OCI-LY7 (cell line): ENCODE results near the gene GTF2H3. TPM values are rescaled to one million over a fixed set of nuclear protein-coding genes. Genes with fewer than 3 reads are reported as not detected.

ENCODE experiments used
- BruUV-seq: library from RNA; stranded (reverse); fragments of 400-500 nt; replicated peaks from 2 replicates; lab custom pipeline; 2021; lab: Mats Ljungman, UMichigan
- CTCF ChIA-PET: fragments of 300-600 bp; sonication (Branson Sonifier 250); formaldehyde crosslinking; loops from one replicate; lab custom pipeline; 2022; ENCODE audit warnings: antibody characterized with exemption; ENCODE audit not compliant: unreplicated experiment; lab: Charles Lee
- POLR2A ChIA-PET: fragments of 300-600 bp; sonication (Branson Sonifier 250); formaldehyde crosslinking; loops from one replicate; lab custom pipeline; 2022; ENCODE audit warnings: antibody characterized with exemption; lab: Charles Lee
- DNase-seq: peaks from one replicate; pipeline ENCODE4 v3.0.0-alpha.2; 2015; ENCODE audit warnings: low spot score
- H2AFZ ChIP-seq: fragments of 200-600 bp; sonication (generic), shearing (Covaris generic); 2 replicates; pipeline ENCODE4 v1.6.1; 2014; ENCODE audit warnings: mild to moderate bottlenecking, antibody characterized with exemption, low read length, moderate library complexity
- H3K27ac ChIP-seq: fragments of 200-600 bp; sonication (generic); 2 replicates; pipeline ENCODE4 v1.5.1; 2014; ENCODE audit warnings: mixed run types, low read depth, mild to moderate bottlenecking, moderate library complexity, low read length, inconsistent platforms; ENCODE audit not compliant: poor library complexity, severe bottlenecking
- H3K36me3 ChIP-seq: fragments of 200-600 bp; sonication (generic); 2 replicates; pipeline ENCODE4 v1.6.1; 2014; ENCODE audit warnings: mild to moderate bottlenecking, antibody characterized with exemption, low read length, moderate library complexity, mixed read lengths; ENCODE audit not compliant: insufficient read depth
- H3K4me1 ChIP-seq: fragments of 200-600 bp; sonication (generic); 2 replicates; pipeline ENCODE4 v1.5.1; 2014; ENCODE audit warnings: mild to moderate bottlenecking, low read length; ENCODE audit not compliant: insufficient read depth, poor library complexity, severe bottlenecking
- H3K4me2 ChIP-seq: fragments of 200-600 bp; sonication (generic); 2 replicates; pipeline ENCODE4 v1.6.1; 2014; ENCODE audit warnings: mild to moderate bottlenecking, low read length
- H3K4me3 ChIP-seq: fragments of 200-600 bp; sonication (generic); 2 replicates; pipeline ENCODE4 v1.5.1; 2014; ENCODE audit warnings: mild to moderate bottlenecking, low read depth, low read length; ENCODE audit not compliant: poor library complexity, severe bottlenecking
- H3K79me2 ChIP-seq: fragments of 200-600 bp; sonication (generic); 2 replicates; pipeline ENCODE4 v1.6.1; 2016; ENCODE audit warnings: low read depth, mild to moderate bottlenecking, low read length, moderate library complexity, mixed read lengths; ENCODE audit not compliant: insufficient read depth
- H3K9me2 ChIP-seq: fragments of 200-600 bp; sonication (generic); 2 replicates; pipeline ENCODE4 v1.6.1; 2016; ENCODE audit warnings: mild to moderate bottlenecking, low read length, mixed read lengths; ENCODE audit not compliant: insufficient read depth
- H3K9me3 ChIP-seq: fragments of 200-600 bp; sonication (generic); 2 replicates; pipeline ENCODE4 v1.6.1; 2014; ENCODE audit warnings: mild to moderate bottlenecking, mixed run types, low read length, mixed read lengths
- H4K20me1 ChIP-seq: fragments of 200-600 bp; sonication (generic); 2 replicates; pipeline ENCODE4 v1.6.1; 2014; ENCODE audit warnings: mild to moderate bottlenecking, antibody characterized with exemption, low read length, moderate library complexity, mixed read lengths; ENCODE audit not compliant: insufficient read depth
- CTCF ChIP-seq: fragments of 200-600 bp; sonication (generic); conservative IDR thresholded peaks from 2 replicates; pipeline ENCODE4 v1.5.1; 2014; ENCODE audit warnings: mild to moderate bottlenecking, antibody characterized with exemption, low read length, moderate library complexity, mixed read lengths
- EZH2phosphoT487 ChIP-seq: fragments of 200-600 bp; sonication (generic); IDR thresholded peaks from 2 replicates; pipeline ENCODE4 v1.6.1; 2018; ENCODE audit warnings: low read depth, borderline replicate concordance, mild to moderate bottlenecking, mixed run types, antibody characterized with exemption, low read length, moderate library complexity, mixed read lengths
- intact Hi-C: fragments of 100-400 bp; cut with micrococcal nuclease; formaldehyde crosslinking; loops from one replicate; pipeline ENCODE4 v1.10.0; 2022; ENCODE audit not compliant: unreplicated experiment
- total RNA-seq, 2 experiments: library from RNA; depleted of rRNA in 1 of 2; stranded (reverse); fragments of >200 nt in 1 of 2; shearing (Covaris generic) in 1 of 2; gene quantifications; 2 replicates each; pipeline ENCODE4 v1.2.3, GENCODE V29; 2014 to 2022

The GTF2H3 gene
- total RNA-seq, 2 experiments from 2014 or later, result 18.1 to 51.5 TPM

GRCh38 chr12:123621101-123621500 is 12.5 kb upstream of the GTF2H3 start:
- intact Hi-C loops, result no loop called here
- H4K20me1 ChIP-seq, result peaks cover 6% of the 10 kb centered on the region; the same call in 1 of the 2 replicates
- H3K27ac ChIP-seq, result no peak overlapping the region
- no peaks in the 10 kb centered on the region for H3K4me1 ChIP-seq
- H2AFZ ChIP-seq, result no peak overlapping the region
- H3K4me2 ChIP-seq, result no peak overlapping the region
- H3K36me3 ChIP-seq, result peaks cover 93% of the 10 kb centered on the region
- no peak for DNase-seq
- POLR2A ChIA-PET, result interaction anchor here (0.5 kb wide), 1 partner anchor 42 kb away, joined by 3 read pairs; no protein-coding TSS in a partner anchor
- H3K79me2 ChIP-seq, result no peaks in the 10 kb centered on the region
- no peaks in the 10 kb centered on the region for H3K9me2 ChIP-seq
- no peaks in the 10 kb centered on the region for H3K9me3 ChIP-seq
- no peak overlapping the region for H3K4me3 ChIP-seq
- BruUV-seq, result TSS peak; percentile 84
- TF ChIP-seq CTCF, result no peak
- TF ChIP-seq EZH2phosphoT487, result no peak
- CTCF ChIA-PET, result no interaction called here

- no peaks in the 10 kb centered on the region for H3K79me2 ChIP-seq
- no peak overlapping the region for H3K4me3 ChIP-seq
- DNase-seq, result no peak
- H3K9me3 ChIP-seq, result no peaks in the 10 kb centered on the region
- TF ChIP-seq CTCF (no peak), EZH2phosphoT487 (no peak)
- H3K27ac ChIP-seq, result no peak overlapping the region
- H3K4me1 ChIP-seq, result no peaks in the 10 kb centered on the region
- no TSS peak for BruUV-seq
- CTCF ChIA-PET, result no interaction called here
- no peak overlapping the region for H2AFZ ChIP-seq
- no peak overlapping the region for H3K4me2 ChIP-seq
- intact Hi-C loops, result no loop called here
- H4K20me1 ChIP-seq, result peaks cover 6% of the 10 kb centered on the region; the same call in 1 of the 2 replicates
- POLR2A ChIA-PET, result interaction anchor here (0.6 kb wide), 1 partner anchor 10 kb away, joined by 3 read pairs; no protein-coding TSS in a partner anchor
- H3K9me2 ChIP-seq, result no peaks in the 10 kb centered on the region
- H3K36me3 ChIP-seq, result peaks cover 93% of the 10 kb centered on the region
Observed at GRCh38 chr12:123621619-123622530, 11.8 kb upstream of the GTF2H3 start.
